OCI-LY1 (cell line): ENCODE data around the gene SORCS3.

Experiments used
- EZH2 ChIP-seq: fragments of 200-600 bp; sonication (generic), shearing (Covaris generic); IDR thresholded peaks from 2 replicates; pipeline ENCODE4 v1.8.0; 2017; ENCODE audit warnings: borderline replicate concordance, mixed run types, mild to moderate bottlenecking, antibody characterized with exemption, low read length, moderate library complexity, mixed read lengths
- TF ChIP-seq, protein P1 (sequence below): fragments of 200-600 bp; sonication (generic), shearing (Covaris generic); IDR thresholded peaks from 2 replicates; pipeline ENCODE4 v1.5.1; 2017; ENCODE audit warnings: mild to moderate bottlenecking, antibody characterized with exemption, low read length, moderate library complexity, mixed read lengths

DNA sequence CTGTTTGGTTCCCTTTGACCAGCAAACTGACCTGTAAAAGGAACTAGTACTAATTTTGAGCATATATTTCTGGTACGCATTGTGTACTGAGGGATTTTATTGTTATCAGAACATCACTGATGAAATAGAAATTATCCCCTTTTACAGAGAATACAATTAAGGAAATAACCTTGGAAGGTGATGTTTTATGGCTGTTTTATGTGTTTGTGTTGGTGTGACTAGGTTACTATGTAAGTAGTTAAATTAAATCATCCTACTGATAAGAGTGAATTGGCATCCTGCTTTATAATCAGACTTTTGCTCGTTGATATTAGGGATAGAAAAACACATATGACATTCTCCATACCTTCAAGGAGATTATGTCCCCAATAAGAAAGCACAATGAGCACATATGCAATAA lies 596.6 kb downstream of the SORCS3 start:
- TF ChIP-seq EZH2: no peak
- TF ChIP-seq, protein P1, sequence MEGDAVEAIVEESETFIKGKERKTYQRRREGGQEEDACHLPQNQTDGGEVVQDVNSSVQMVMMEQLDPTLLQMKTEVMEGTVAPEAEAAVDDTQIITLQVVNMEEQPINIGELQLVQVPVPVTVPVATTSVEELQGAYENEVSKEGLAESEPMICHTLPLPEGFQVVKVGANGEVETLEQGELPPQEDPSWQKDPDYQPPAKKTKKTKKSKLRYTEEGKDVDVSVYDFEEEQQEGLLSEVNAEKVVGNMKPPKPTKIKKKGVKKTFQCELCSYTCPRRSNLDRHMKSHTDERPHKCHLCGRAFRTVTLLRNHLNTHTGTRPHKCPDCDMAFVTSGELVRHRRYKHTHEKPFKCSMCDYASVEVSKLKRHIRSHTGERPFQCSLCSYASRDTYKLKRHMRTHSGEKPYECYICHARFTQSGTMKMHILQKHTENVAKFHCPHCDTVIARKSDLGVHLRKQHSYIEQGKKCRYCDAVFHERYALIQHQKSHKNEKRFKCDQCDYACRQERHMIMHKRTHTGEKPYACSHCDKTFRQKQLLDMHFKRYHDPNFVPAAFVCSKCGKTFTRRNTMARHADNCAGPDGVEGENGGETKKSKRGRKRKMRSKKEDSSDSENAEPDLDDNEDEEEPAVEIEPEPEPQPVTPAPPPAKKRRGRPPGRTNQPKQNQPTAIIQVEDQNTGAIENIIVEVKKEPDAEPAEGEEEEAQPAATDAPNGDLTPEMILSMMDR: no peak
